GM12878 (cell line): ENCODE results near the gene RAPGEF4.

ENCODE experiments used
- FOXK2 ChIP-seq: fragments of 450-650 bp; IDR thresholded peaks from 2 replicates; pipeline ENCODE4 v1.6.1; 2017; ENCODE audit warnings: mild to moderate bottlenecking, moderate library complexity
- FOXM1 ChIP-seq: IDR thresholded peaks from 2 replicates; pipeline ENCODE4 v1.6.1; 2012; ENCODE audit warnings: low read depth, mild to moderate bottlenecking, inconsistent platforms, low read length, moderate library complexity
- MLLT1 ChIP-seq: fragments of 450-650 bp; IDR thresholded peaks from 2 replicates; pipeline ENCODE4 v1.6.1; 2016; ENCODE audit warnings: mild to moderate bottlenecking
- MYC ChIP-seq: IDR thresholded peaks from 2 replicates; pipeline ENCODE4 v1.6.1; 2011; ENCODE audit warnings: mild to moderate bottlenecking, low read length, moderate library complexity, inconsistent platforms; ENCODE audit not compliant: insufficient read depth, insufficient replicate concordance, insufficient read length, severe bottlenecking
- POLR2AphosphoS5 ChIP-seq: IDR thresholded peaks from 2 replicates; pipeline ENCODE4 v1.6.1; 2011; ENCODE audit warnings: mild to moderate bottlenecking, low read length, inconsistent platforms
- SUPT20H ChIP-seq: IDR thresholded peaks from 2 replicates; pipeline ENCODE4 v1.6.1; 2011; ENCODE audit warnings: low read depth, mild to moderate bottlenecking, low read length, moderate library complexity, borderline replicate concordance; ENCODE audit not compliant: control insufficient read depth
- TF ChIP-seq, protein P1 (sequence below), 3 experiments: IDR thresholded peaks in 2 of 3; conservative IDR thresholded peaks in 1 of 3; 2 replicates each; pipeline ENCODE4 v1.5.1; 2011; ENCODE audit warnings: low read depth in 3 of 3, low read length in 3 of 3, mild to moderate bottlenecking in 3 of 3, control low read depth in 2 of 3, moderate library complexity in 2 of 3, inconsistent platforms in 1 of 3, mixed read lengths in 1 of 3; ENCODE audit not compliant: control insufficient read depth in 2 of 3, insufficient read depth in 1 of 3; ENCODE audit errors: extremely low read depth in 1 of 3

- TF ChIP-seq, protein P1, sequence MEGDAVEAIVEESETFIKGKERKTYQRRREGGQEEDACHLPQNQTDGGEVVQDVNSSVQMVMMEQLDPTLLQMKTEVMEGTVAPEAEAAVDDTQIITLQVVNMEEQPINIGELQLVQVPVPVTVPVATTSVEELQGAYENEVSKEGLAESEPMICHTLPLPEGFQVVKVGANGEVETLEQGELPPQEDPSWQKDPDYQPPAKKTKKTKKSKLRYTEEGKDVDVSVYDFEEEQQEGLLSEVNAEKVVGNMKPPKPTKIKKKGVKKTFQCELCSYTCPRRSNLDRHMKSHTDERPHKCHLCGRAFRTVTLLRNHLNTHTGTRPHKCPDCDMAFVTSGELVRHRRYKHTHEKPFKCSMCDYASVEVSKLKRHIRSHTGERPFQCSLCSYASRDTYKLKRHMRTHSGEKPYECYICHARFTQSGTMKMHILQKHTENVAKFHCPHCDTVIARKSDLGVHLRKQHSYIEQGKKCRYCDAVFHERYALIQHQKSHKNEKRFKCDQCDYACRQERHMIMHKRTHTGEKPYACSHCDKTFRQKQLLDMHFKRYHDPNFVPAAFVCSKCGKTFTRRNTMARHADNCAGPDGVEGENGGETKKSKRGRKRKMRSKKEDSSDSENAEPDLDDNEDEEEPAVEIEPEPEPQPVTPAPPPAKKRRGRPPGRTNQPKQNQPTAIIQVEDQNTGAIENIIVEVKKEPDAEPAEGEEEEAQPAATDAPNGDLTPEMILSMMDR (IDR thresholded peaks at IDR 0.05 in 2 of 3, conservative IDR thresholded peaks at IDR 0.05 in 1 of 3; ENCODE audit: control insufficient read depth in 2 of 3, extremely low read depth in 1 of 3, insufficient read depth in 1 of 3, low read depth in 3 of 3, low read length in 3 of 3) = no peak
- TF ChIP-seq SUPT20H (no peak), MLLT1 (no peak), FOXM1 (no peak), POLR2AphosphoS5 (no peak), FOXK2 (no peak), MYC (no peak)
Measured at GRCh38 chr2:172921532-172922236, 186.0 kb downstream of the RAPGEF4 start.
